ENCODE measurements around the gene SCARF1.

The SCARF1 gene

GRCh38 chr17:1648173-1648962 lies 2.8 kb upstream of the SCARF1 start:
- DNase-seq (ENCODE audit: low spot score): no peak

GRCh38 chr17:1647802-1648171 lies 2.3 kb upstream of the SCARF1 start:
- DNase-seq (ENCODE audit: low spot score): no peak

- DNase-seq (ENCODE audit: low spot score): no peak
Measured at GRCh38 chr17:1646199-1646875, 805 bp upstream of the SCARF1 start.

GRCh38 chr17:1644493-1645206 lies 882 bp downstream of the SCARF1 start:
- peak; percentile 38 for DNase-seq (ENCODE audit: low spot score)

- DNase-seq (ENCODE audit: low spot score): peak; percentile 25
Measured at GRCh38 chr17:1643999-1644492, 1.5 kb downstream of the SCARF1 start.

- DNase-seq (ENCODE audit: low spot score): peak; percentile 63
Measured at GRCh38 chr17:1643293-1643998, 2.1 kb downstream of the SCARF1 start.

GRCh38 chr17:1641065-1641403 lies 4.5 kb downstream of the SCARF1 start:
- no peak for DNase-seq (ENCODE audit: low spot score)

- no peak for DNase-seq (ENCODE audit: low spot score)
Measured at GRCh38 chr17:1640329-1641064, 5.0 kb downstream of the SCARF1 start.

GRCh38 chr17:1639549-1640180 lies 5.9 kb downstream of the SCARF1 start:
- no peak for DNase-seq (ENCODE audit: low spot score)

- no peak for DNase-seq (ENCODE audit: low spot score)
Measured at GRCh38 chr17:1638624-1639300, 6.8 kb downstream of the SCARF1 start.

- no peak for DNase-seq (ENCODE audit: low spot score)
Measured at GRCh38 chr17:1638171-1638590, 7.4 kb downstream of the SCARF1 start.

GRCh38 chr17:1636732-1637285 lies 8.7 kb downstream of the SCARF1 start:
- DNase-seq (ENCODE audit: low spot score): no peak

GRCh38 chr17:1635675-1636465 lies 9.7 kb downstream of the SCARF1 start:
- no peak for DNase-seq (ENCODE audit: low spot score)

- no peak for DNase-seq (ENCODE audit: low spot score)
Measured at GRCh38 chr17:1634841-1635650, 10.5 kb downstream of the SCARF1 start.

- no peak for DNase-seq (ENCODE audit: low spot score)
Measured at GRCh38 chr17:1630662-1631061, 14.9 kb downstream of the SCARF1 start.

- peak; percentile 54 for DNase-seq (ENCODE audit: low spot score)
Measured at GRCh38 chr17:1629504-1630310, 15.8 kb downstream of the SCARF1 start.

GRCh38 chr17:1628856-1629503 lies 16.6 kb downstream of the SCARF1 start:
- peak; percentile 100 for DNase-seq (ENCODE audit: low spot score)

All from AG08396 (cell line).